ENCODE results near the gene R3HCC1L.
A peak's percentile ranks its signal among the peaks of the same experiment; 100 is the strongest.

R3HCC1L gene

GRCh38 chr10:98266647-98267046 is 132.2 kb downstream of the R3HCC1L start:
- Histone ChIP-seq H3K36me3 (ENCODE audit: control insufficient read depth, insufficient read depth, low read length) (no peaks in the 10 kb centered on the region), H3K4me1 (ENCODE audit: control insufficient read depth, insufficient read depth, low read length) (peaks cover 45% of the 10 kb centered on the region), H3K9ac (ENCODE audit: low read length) (no peak overlapping the region), H3K27ac (ENCODE audit: low read depth, low read length) (no peak overlapping the region), H3K4me3 (ENCODE audit: low read depth, low read length) (no peak overlapping the region), H3K9me3 (ENCODE audit: control insufficient read depth, insufficient read depth, low read depth, low read length) (no peaks in the 10 kb centered on the region), H3K27me3 (ENCODE audit: control insufficient read depth, insufficient read depth, low read length) (peaks cover 12% of the 10 kb centered on the region; the same call in 1 of the 2 replicates)

- Histone ChIP-seq H3K36me3 (ENCODE audit: control insufficient read depth, insufficient read depth, low read length) (no peaks in the 10 kb centered on the region), H3K27me3 (ENCODE audit: control insufficient read depth, insufficient read depth, low read length) (peaks cover 12% of the 10 kb centered on the region; the same call in 1 of the 2 replicates), H3K9ac (ENCODE audit: low read length) (peak overlapping the region; percentile 38), H3K9me3 (ENCODE audit: control insufficient read depth, insufficient read depth, low read depth, low read length) (no peaks in the 10 kb centered on the region), H3K27ac (ENCODE audit: low read depth, low read length) (no peak overlapping the region), H3K4me1 (ENCODE audit: control insufficient read depth, insufficient read depth, low read length) (peaks cover 45% of the 10 kb centered on the region), H3K4me3 (ENCODE audit: low read depth, low read length) (peak overlapping the region; percentile 49)
Measured at GRCh38 chr10:98267069-98267893, 132.8 kb downstream of the R3HCC1L start.

GRCh38 chr10:98267894-98268693 is 133.6 kb downstream of the R3HCC1L start, which contains the start of gene LOXL4:
Gene LOXL4 (minus strand): TSS chr10:98268194. CDS start chr10:98263019, 5,175 bp downstream.
- no peak within 1 kb of the TSS for H3K27ac ChIP-seq (ENCODE audit: low read depth, low read length)
- no peaks in the 10 kb centered on the region for H3K36me3 ChIP-seq (ENCODE audit: control insufficient read depth, insufficient read depth, low read length)
- H3K27me3 ChIP-seq (ENCODE audit: control insufficient read depth, insufficient read depth, low read length): peaks cover 12% of the 10 kb centered on the region; the same call in 1 of the 2 replicates
- no peaks in the 10 kb centered on the region for H3K9me3 ChIP-seq (ENCODE audit: control insufficient read depth, insufficient read depth, low read depth, low read length)
- H3K4me3 ChIP-seq (ENCODE audit: low read depth, low read length): peak within 1 kb of the TSS; percentile 66
- peak within 1 kb of the TSS; percentile 38 for H3K9ac ChIP-seq (ENCODE audit: low read length)
- H3K4me1 ChIP-seq (ENCODE audit: control insufficient read depth, insufficient read depth, low read length): peaks cover 51% of the 10 kb centered on the region

GRCh38 chr10:98268694-98269431 is 134.4 kb downstream of the R3HCC1L start:
- Histone ChIP-seq H3K36me3 (ENCODE audit: control insufficient read depth, insufficient read depth, low read length) (no peaks in the 10 kb centered on the region), H3K9me3 (ENCODE audit: control insufficient read depth, insufficient read depth, low read depth, low read length) (no peaks in the 10 kb centered on the region), H3K4me1 (ENCODE audit: control insufficient read depth, insufficient read depth, low read length) (peaks cover 56% of the 10 kb centered on the region), H3K4me3 (ENCODE audit: low read depth, low read length) (peak overlapping the region; percentile 66), H3K27ac (ENCODE audit: low read depth, low read length) (no peak overlapping the region), H3K27me3 (ENCODE audit: control insufficient read depth, insufficient read depth, low read length) (peaks cover 12% of the 10 kb centered on the region; the same call in 1 of the 2 replicates), H3K9ac (ENCODE audit: low read length) (peak overlapping the region; percentile 29)

DNA sequence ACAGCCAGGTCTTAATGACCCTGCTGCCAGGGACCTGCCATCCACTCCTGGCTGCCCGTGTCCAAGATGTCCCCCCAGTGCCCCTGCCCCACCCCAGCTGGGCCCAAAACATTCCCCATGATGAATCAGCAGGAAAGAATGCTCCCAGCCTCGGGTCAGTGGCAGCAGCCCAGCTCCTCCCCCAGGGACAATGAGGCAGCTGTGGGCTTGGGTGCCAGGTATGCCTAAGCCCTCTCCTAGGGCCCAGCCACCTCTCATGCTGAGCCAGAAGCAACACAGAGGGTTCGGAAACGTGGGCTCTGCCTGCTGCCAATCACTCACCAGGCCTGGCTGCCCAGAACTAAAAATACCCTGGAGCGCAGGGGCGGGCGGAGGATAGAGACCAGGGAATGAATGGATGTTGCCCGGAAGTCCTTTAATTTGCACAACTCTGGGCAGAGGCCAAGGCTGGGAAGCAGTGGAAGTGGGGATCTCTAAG is 135.0 kb downstream of the R3HCC1L start:
- Histone ChIP-seq H3K4me3 (ENCODE audit: low read depth, low read length) (peak overlapping the region; percentile 66; the same call in 1 of the 2 replicates), H3K4me1 (ENCODE audit: control insufficient read depth, insufficient read depth, low read length) (peaks cover 56% of the 10 kb centered on the region), H3K9ac (ENCODE audit: low read length) (peak overlapping the region; percentile 29)

DNA sequence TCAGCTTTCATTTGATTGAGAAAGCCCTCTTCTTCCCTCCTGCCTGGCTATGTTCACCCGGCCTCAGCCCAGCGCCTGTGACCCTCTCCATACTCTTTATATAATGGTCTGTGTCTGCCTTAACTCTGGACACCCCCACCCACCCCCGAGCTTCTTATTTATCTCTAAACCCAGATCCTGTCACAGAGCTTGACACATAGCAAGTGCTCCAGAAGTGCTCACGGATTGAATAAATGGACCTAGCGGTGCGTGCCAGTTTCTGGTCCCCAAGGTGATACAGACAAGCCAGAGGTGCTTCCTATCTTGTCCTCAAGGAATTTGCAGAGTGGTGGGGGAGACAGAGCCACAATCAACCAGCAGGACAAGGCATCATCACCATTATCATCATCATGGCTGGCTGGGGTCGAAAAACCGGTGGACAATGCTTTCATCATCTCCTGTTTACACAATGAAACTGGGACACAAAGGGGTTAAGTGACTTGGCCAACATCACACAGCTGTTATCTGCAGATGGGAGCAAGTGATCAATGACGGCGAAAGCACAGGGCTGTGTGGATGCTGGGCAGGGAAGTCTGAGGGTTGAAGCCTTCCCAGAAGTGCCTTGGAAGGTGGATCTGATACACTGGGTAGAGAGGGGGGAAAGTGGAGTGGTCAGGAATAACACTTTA is 135.8 kb downstream of the R3HCC1L start:
- no peak overlapping the region for H3K27ac ChIP-seq (ENCODE audit: low read depth, low read length)
- peaks cover 56% of the 10 kb centered on the region for H3K4me1 ChIP-seq (ENCODE audit: control insufficient read depth, insufficient read depth, low read length)
- no peaks in the 10 kb centered on the region for H3K36me3 ChIP-seq (ENCODE audit: control insufficient read depth, insufficient read depth, low read length)
- no peak overlapping the region for H3K4me3 ChIP-seq (ENCODE audit: low read depth, low read length)
- no peaks in the 10 kb centered on the region for H3K9me3 ChIP-seq (ENCODE audit: control insufficient read depth, insufficient read depth, low read depth, low read length)
- H3K9ac ChIP-seq (ENCODE audit: low read length): no peak overlapping the region
- peaks cover 12% of the 10 kb centered on the region; the same call in 1 of the 2 replicates for H3K27me3 ChIP-seq (ENCODE audit: control insufficient read depth, insufficient read depth, low read length)

More for the DNA sequence above, 135.0 kb downstream of the R3HCC1L start:
- Histone ChIP-seq H3K36me3 (ENCODE audit: control insufficient read depth, insufficient read depth, low read length) (no peaks in the 10 kb centered on the region), H3K27me3 (ENCODE audit: control insufficient read depth, insufficient read depth, low read length) (peaks cover 12% of the 10 kb centered on the region; the same call in 1 of the 2 replicates), H3K9me3 (ENCODE audit: control insufficient read depth, insufficient read depth, low read depth, low read length) (no peaks in the 10 kb centered on the region), H3K27ac (ENCODE audit: low read depth, low read length) (no peak overlapping the region)

GRCh38 chr10:98270786-98271185 is 136.3 kb downstream of the R3HCC1L start:
- Histone ChIP-seq H3K27ac (ENCODE audit: low read depth, low read length) (no peak overlapping the region), H3K9ac (ENCODE audit: low read length) (no peak overlapping the region), H3K36me3 (ENCODE audit: control insufficient read depth, insufficient read depth, low read length) (no peaks in the 10 kb centered on the region), H3K4me1 (ENCODE audit: control insufficient read depth, insufficient read depth, low read length) (peaks cover 51% of the 10 kb centered on the region), H3K27me3 (ENCODE audit: control insufficient read depth, insufficient read depth, low read length) (peaks cover 12% of the 10 kb centered on the region; the same call in 1 of the 2 replicates), H3K9me3 (ENCODE audit: control insufficient read depth, insufficient read depth, low read depth, low read length) (no peaks in the 10 kb centered on the region), H3K4me3 (ENCODE audit: low read depth, low read length) (no peak overlapping the region)

DNA sequence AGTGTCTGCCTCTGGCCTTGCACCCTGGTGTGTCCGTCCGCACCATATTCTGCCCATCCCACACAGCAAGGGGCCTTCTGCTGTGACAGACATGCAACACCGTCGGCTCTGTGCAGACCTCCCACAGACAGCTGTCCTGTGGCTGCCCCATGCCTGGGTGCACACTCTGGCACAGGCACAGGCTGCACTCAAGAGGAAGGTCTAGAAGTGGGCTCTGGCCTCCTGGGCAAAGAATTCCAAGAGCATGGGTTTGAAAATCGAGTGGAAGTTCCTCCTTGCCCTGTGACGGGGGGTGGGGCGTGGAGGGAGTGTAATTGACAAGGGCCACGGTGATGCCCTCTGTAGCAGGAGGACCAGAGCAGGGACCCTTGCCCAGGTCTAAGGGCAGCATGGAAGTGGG is 137.8 kb downstream of the R3HCC1L start:
- no peaks in the 10 kb centered on the region for H3K9me3 ChIP-seq (ENCODE audit: control insufficient read depth, insufficient read depth, low read depth, low read length)
- no peaks in the 10 kb centered on the region for H3K36me3 ChIP-seq (ENCODE audit: control insufficient read depth, insufficient read depth, low read length)
- H3K27me3 ChIP-seq (ENCODE audit: control insufficient read depth, insufficient read depth, low read length): peaks cover 12% of the 10 kb centered on the region; the same call in 1 of the 2 replicates
- no peak overlapping the region for H3K4me3 ChIP-seq (ENCODE audit: low read depth, low read length)
- H3K9ac ChIP-seq (ENCODE audit: low read length): no peak overlapping the region
- H3K4me1 ChIP-seq (ENCODE audit: control insufficient read depth, insufficient read depth, low read length): peaks cover 39% of the 10 kb centered on the region
- no peak overlapping the region for H3K27ac ChIP-seq (ENCODE audit: low read depth, low read length)

GRCh38 chr10:98272656-98273055 is 138.2 kb downstream of the R3HCC1L start:
- Histone ChIP-seq H3K4me3 (ENCODE audit: low read depth, low read length) (no peak overlapping the region), H3K27me3 (ENCODE audit: control insufficient read depth, insufficient read depth, low read length) (peaks cover 7% of the 10 kb centered on the region; the same call in 1 of the 2 replicates), H3K36me3 (ENCODE audit: control insufficient read depth, insufficient read depth, low read length) (no peaks in the 10 kb centered on the region), H3K27ac (ENCODE audit: low read depth, low read length) (no peak overlapping the region), H3K9me3 (ENCODE audit: control insufficient read depth, insufficient read depth, low read depth, low read length) (no peaks in the 10 kb centered on the region), H3K9ac (ENCODE audit: low read length) (no peak overlapping the region), H3K4me1 (ENCODE audit: control insufficient read depth, insufficient read depth, low read length) (peaks cover 35% of the 10 kb centered on the region)
